HepG2 (cell line): ENCODE results near the gene SMAD7. TPM values are rescaled to one million over a fixed set of nuclear protein-coding genes. Genes with fewer than 3 reads are reported as not detected.

Source experiments
- ATAC-seq: fragments of 200-7000 bp; cut with Tn5 transposase; 3 replicates; pipeline ENCODE4 v1.9.1; 2020; ENCODE audit warnings: mild to moderate bottlenecking, moderate library complexity
- BruUV-seq: library from RNA; stranded (reverse); fragments of 400-500 nt; replicated peaks from 2 replicates; lab custom pipeline; 2021; lab: Mats Ljungman, UMichigan
- CTCF ChIA-PET: fragments of 300-600 bp; formaldehyde crosslinking; extraction: SDS; loops from one replicate; lab custom pipeline; 2021; ENCODE audit warnings: low total read pairs, inconsistent platforms, low intra/inter-chr PET ratio; lab: Yijun Ruan, JAX
- POLR2A ChIA-PET: fragments of 350-600 bp; sonication (Branson Sonifier 250); formaldehyde crosslinking; loops from one replicate; lab custom pipeline; 2020; ENCODE audit warnings: antibody characterized with exemption, inconsistent platforms; lab: Yijun Ruan, JAX
- DNase-seq: peaks from one replicate; pipeline ENCODE4 v3.0.0-alpha.2; 2015; ENCODE audit warnings: low spot score
- FAIRE-seq: peaks from 3 replicates; lab custom pipeline; 2011; peaks lifted over from hg19 to GRCh38; lab: Jason Lieb, UNC
- H2AFZ ChIP-seq: one replicate; pipeline ENCODE4 v1.6.1; 2011; ENCODE audit warnings: low read length, inconsistent platforms
- H3K27ac ChIP-seq: fragments of 300-600 bp; 3 replicates; pipeline ENCODE4 v1.8.0; 2011; ENCODE audit warnings: mixed run types, mild to moderate bottlenecking, mixed read lengths, low read length, inconsistent platforms; ENCODE audit not compliant: insufficient read depth; ENCODE audit errors: extremely low read length
- H3K27me3 ChIP-seq, 2 experiments: fragments of 200-600 bp in 1 of 2; 2 replicates in 1 of 2; 3 replicates in 1 of 2; pipeline versions ENCODE4 v1.6.0 to v1.8.0; 2011; ENCODE audit warnings: low read length in 2 of 2, mild to moderate bottlenecking in 2 of 2, moderate library complexity in 2 of 2, inconsistent platforms in 1 of 2; ENCODE audit not compliant: insufficient read depth in 2 of 2, control insufficient read depth in 1 of 2
- H3K36me3 ChIP-seq, 2 experiments: fragments of 200-600 bp in 1 of 2; replicated peaks in 1 of 2; 2 replicates in 1 of 2; 3 replicates in 1 of 2; pipeline versions ENCODE4 v1.5.1 to v1.8.0; 2011; ENCODE audit warnings: low read length in 2 of 2, inconsistent platforms in 1 of 2; ENCODE audit not compliant: insufficient read depth in 2 of 2, control insufficient read depth in 1 of 2
- H3K4me1 ChIP-seq: 2 replicates; pipeline ENCODE4 v1.5.1; 2012; ENCODE audit warnings: low read length, inconsistent platforms; ENCODE audit not compliant: insufficient read depth
- H3K4me2 ChIP-seq: 2 replicates; pipeline ENCODE4 v1.6.0; 2011; ENCODE audit warnings: low read depth, low read length, inconsistent platforms
- H3K4me3 ChIP-seq, 3 experiments: fragments of 200-600 bp in 1 of 3; sonication (generic), shearing (Covaris generic) in 1 of 3; replicated peaks in 1 of 3; 2 replicates each; pipeline ENCODE4 v1.5.1; 2011 to 2016; ENCODE audit warnings: low read length in 3 of 3, inconsistent platforms in 2 of 3, low read depth in 2 of 3, mild to moderate bottlenecking in 2 of 3, control low read depth in 1 of 3, mixed read lengths in 1 of 3; ENCODE audit not compliant: insufficient read depth in 1 of 3
- H3K79me2 ChIP-seq: one replicate; pipeline ENCODE4 v1.6.1; 2011; ENCODE audit warnings: low read length, inconsistent platforms; ENCODE audit not compliant: insufficient read depth
- H3K9ac ChIP-seq: 2 replicates; pipeline ENCODE4 v1.6.0; 2011; ENCODE audit warnings: mild to moderate bottlenecking, low read depth, low read length, inconsistent platforms; ENCODE audit not compliant: insufficient read depth
- H3K9me3 ChIP-seq: 2 replicates; pipeline ENCODE4 v1.5.1; 2012; ENCODE audit warnings: mild to moderate bottlenecking, low read length
- H4K20me1 ChIP-seq: 2 replicates; pipeline ENCODE4 v1.6.0; 2011; ENCODE audit warnings: inconsistent platforms, mild to moderate bottlenecking, low read length, moderate library complexity; ENCODE audit not compliant: insufficient read depth
- ATRX ChIP-seq: sonication (generic); formaldehyde crosslinking; IDR thresholded peaks from 2 replicates; pipeline ENCODE4 v1.4.0; 2020; ENCODE audit warnings: missing genetic modification reagents, borderline replicate concordance
- CBX5 ChIP-seq: sonication (generic); formaldehyde crosslinking; IDR thresholded peaks from 2 replicates; pipeline ENCODE4 v1.4.0; 2020; ENCODE audit warnings: missing genetic modification reagents, borderline replicate concordance
- PHF8 ChIP-seq: sonication (generic); formaldehyde crosslinking; IDR thresholded peaks from 2 replicates; pipeline ENCODE4 v1.5.0; 2020; ENCODE audit warnings: missing genetic modification reagents
- ZNF687 ChIP-seq: sonication (generic); formaldehyde crosslinking; IDR thresholded peaks from 2 replicates; pipeline ENCODE4 v1.5.1; 2020; ENCODE audit warnings: mild to moderate bottlenecking, missing genetic modification reagents, moderate library complexity
- WGBS: methylation state at CpG from one replicate; pipeline ENCODE4 v1.1.6; 2017; ENCODE audit warnings: low lambda C conversion rate; 5-methylcytosine and 5-hydroxymethylcytosine counted together
- in situ Hi-C: cut with HindIII; loops from 2 replicates; pipeline ENCODE4 v1.10.0; 2017; ENCODE audit warnings: low pct_unique_long_range_greater_than_20kb; ENCODE audit not compliant: extremely low pct_ligation_motif_present
- intact Hi-C: fragments of 100-400 bp; cut with micrococcal nuclease; formaldehyde crosslinking; loops from one replicate; pipeline ENCODE4 v1.10.0; 2022; ENCODE audit not compliant: unreplicated experiment
- polyA plus RNA-seq, 8 experiments: library from polyadenylated mRNA; depleted of rRNA in 3 of 8; stranded (reverse) in 7 of 8; unstranded in 1 of 8; fragments of >200 nt; fragmentation: Illumina TruSeq in 4 of 8; extraction: Trizol in 4 of 8; gene quantifications; 2 replicates each; pipeline versions ENCODE4 v1.2.1 to v1.2.3, GENCODE V29; 2011 to 2016; ENCODE audit warnings: low read depth in 4 of 8, missing spikeins in 1 of 8, mixed read lengths in 1 of 8; ENCODE audit not compliant: insufficient read depth in 1 of 8
- total RNA-seq, 5 experiments: library from RNA; depleted of rRNA; stranded (reverse); fragments of >200 nt; fragmentation: Illumina TruSeq; extraction: Trizol; gene quantifications; 2 replicates each; pipeline ENCODE4 v1.2.3, GENCODE V29; 2016; ENCODE audit warnings: low read depth in 1 of 5

SMAD7 gene
- total and polyA plus RNA-seq, 2 of the 13 experiments (the other 11 are each of a cell fraction or from before 2014, with no cell fraction given) = 17.4 to 24.7 TPM

GRCh38 chr18:48937869-48938750 is 12.7 kb downstream of the SMAD7 start:
- POLR2A ChIA-PET = interaction anchor here (1.1 kb wide), 1 partner anchor 10 kb away, joined by 5 read pairs; no protein-coding TSS in a partner anchor
- intact Hi-C loops = no loop called here
- H3K27me3 ChIP-seq = no peaks in the 10 kb centered on the region
- peaks cover 83% of the 10 kb centered on the region for H4K20me1 ChIP-seq
- H3K9ac ChIP-seq = no peak overlapping the region
- H3K4me1 ChIP-seq = peaks cover 99% of the 10 kb centered on the region
- WGBS = 88% methylated on average over 4 of the region's 6 CpGs
- no peaks in the 10 kb centered on the region for H3K9me3 ChIP-seq
- no peak for TF ChIP-seq ATRX
- TF ChIP-seq CBX5 (CRISPR knock-in tag) = 0 out of 2 replicates have a peak, but pooled peaks have one; percentile 4
- no peak overlapping the region for H3K4me2 ChIP-seq
- CTCF ChIA-PET = no interaction called here
- peaks cover 99% of the 10 kb centered on the region for H3K79me2 ChIP-seq
- in situ Hi-C loops = no loop called here
- FAIRE-seq = no peak
- no peak for ATAC-seq
- DNase-seq = no peak
- peak overlapping the region; percentile 12 for H3K27ac ChIP-seq
- BruUV-seq = no TSS peak
- peaks cover 16 to 70% of the 10 kb centered on the region in 2 experiments for H3K36me3 ChIP-seq
- H2AFZ ChIP-seq = no peak overlapping the region
- H3K4me3 ChIP-seq = no peak overlapping the region

- intact Hi-C loops (no loop called here), in situ Hi-C loops (no loop called here)
- Histone ChIP-seq H3K9ac (peak overlapping the region; percentile 1; the same call in 1 of the 2 replicates), H3K27me3 (no peaks in the 10 kb centered on the region), H3K4me1 (peaks cover 99% of the 10 kb centered on the region), H3K36me3 (peaks cover 10 to 51% of the 10 kb centered on the region in 2 experiments; a peak in 4 of 5 replicates), H3K79me2 (peaks cover 97% of the 10 kb centered on the region), H2AFZ (no peak overlapping the region), H3K27ac (no peak overlapping the region), H4K20me1 (peaks cover 77% of the 10 kb centered on the region), H3K4me3 (no peak overlapping the region), H3K9me3 (no peaks in the 10 kb centered on the region), H3K4me2 (no peak overlapping the region)
- FAIRE-seq = no peak
- ATAC-seq = no peak
- CTCF ChIA-PET = no interaction called here
- POLR2A ChIA-PET = no interaction called here
- TF ChIP-seq PHF8 (no peak), ZNF687 (peak; percentile 14; the same call in 1 of the 2 replicates)
- 92% methylated on average over 5 of the region's 9 CpGs for WGBS
- no peak for DNase-seq
- no TSS peak for BruUV-seq
Measured at GRCh38 chr18:48935433-48935774, 15.4 kb downstream of the SMAD7 start.
